ENCODE measurements around the gene GSTA4.

GRCh38 chr6:52985228-52985627, 9.9 kb downstream of the GSTA4 start:
- TF ChIP-seq SP1 (IDR thresholded peaks at IDR 0.05) (no peak), TARDBP (IDR thresholded peaks at IDR 0.05) (no peak), CTBP1 (IDR thresholded peaks at IDR 0.05; ENCODE audit: borderline replicate concordance) (no peak), FOXA1 (IDR thresholded peaks at IDR 0.05) (no peak), LEF1 (IDR thresholded peaks at IDR 0.05; ENCODE audit: borderline replicate concordance) (no peak)
- TF ChIP-seq, protein P1, sequence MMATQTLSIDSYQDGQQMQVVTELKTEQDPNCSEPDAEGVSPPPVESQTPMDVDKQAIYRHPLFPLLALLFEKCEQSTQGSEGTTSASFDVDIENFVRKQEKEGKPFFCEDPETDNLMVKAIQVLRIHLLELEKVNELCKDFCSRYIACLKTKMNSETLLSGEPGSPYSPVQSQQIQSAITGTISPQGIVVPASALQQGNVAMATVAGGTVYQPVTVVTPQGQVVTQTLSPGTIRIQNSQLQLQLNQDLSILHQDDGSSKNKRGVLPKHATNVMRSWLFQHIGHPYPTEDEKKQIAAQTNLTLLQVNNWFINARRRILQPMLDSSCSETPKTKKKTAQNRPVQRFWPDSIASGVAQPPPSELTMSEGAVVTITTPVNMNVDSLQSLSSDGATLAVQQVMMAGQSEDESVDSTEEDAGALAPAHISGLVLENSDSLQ (IDR thresholded peaks at IDR 0.05), result no peak
